Activated CD8-positive, alpha-beta memory T cell treated with anti-CD3 and anti-CD28 coated beads for 4 hours (primary cell): ENCODE results near the gene CDH18.
"Not testable (repeated sequence)": the region's sequence is repeated elsewhere in the genome, so short reads cannot be mapped to it uniquely, and the experiment has no call there.

Experiments
- DNase-seq, 2 donors: peaks; one replicate each; pipeline ENCODE4 v3.0.0-alpha.2; 2020; ENCODE audit warnings: low read depth in 2 of 2

Gene CDH18

GRCh38 chr5:19862711-19863110, 125.3 kb downstream of the CDH18 start:
- no peak for DNase-seq

GRCh38 chr5:19859020-19859419, 129.0 kb downstream of the CDH18 start:
- DNase-seq, result no peak

GRCh38 chr5:19855931-19856330, 132.1 kb downstream of the CDH18 start:
- no peak for DNase-seq

GRCh38 chr5:19855453-19855852, 132.5 kb downstream of the CDH18 start:
- DNase-seq, result no peak

DNA sequence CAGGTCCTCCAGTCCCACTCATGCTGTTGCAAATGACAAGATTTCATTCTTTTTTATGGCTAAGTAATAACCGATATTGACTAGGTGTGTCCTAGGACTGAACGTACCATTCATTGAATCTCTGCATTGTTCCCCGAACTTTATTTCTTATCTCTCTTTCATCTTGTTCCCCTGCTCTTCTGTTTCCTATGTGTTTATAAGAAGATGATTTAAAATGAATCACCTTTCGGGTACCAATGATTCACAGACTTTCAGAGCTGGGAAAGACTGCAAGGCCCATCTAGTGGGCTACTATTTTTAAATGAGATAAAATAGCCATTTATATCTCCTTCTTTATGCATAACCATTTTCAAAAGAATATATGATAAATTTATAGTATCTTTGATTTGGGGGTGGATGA, 133.0 kb downstream of the CDH18 start:
- DNase-seq, result no peak

- no peak for DNase-seq
Measured at GRCh38 chr5:19853616-19854240, 134.3 kb downstream of the CDH18 start.

DNA sequence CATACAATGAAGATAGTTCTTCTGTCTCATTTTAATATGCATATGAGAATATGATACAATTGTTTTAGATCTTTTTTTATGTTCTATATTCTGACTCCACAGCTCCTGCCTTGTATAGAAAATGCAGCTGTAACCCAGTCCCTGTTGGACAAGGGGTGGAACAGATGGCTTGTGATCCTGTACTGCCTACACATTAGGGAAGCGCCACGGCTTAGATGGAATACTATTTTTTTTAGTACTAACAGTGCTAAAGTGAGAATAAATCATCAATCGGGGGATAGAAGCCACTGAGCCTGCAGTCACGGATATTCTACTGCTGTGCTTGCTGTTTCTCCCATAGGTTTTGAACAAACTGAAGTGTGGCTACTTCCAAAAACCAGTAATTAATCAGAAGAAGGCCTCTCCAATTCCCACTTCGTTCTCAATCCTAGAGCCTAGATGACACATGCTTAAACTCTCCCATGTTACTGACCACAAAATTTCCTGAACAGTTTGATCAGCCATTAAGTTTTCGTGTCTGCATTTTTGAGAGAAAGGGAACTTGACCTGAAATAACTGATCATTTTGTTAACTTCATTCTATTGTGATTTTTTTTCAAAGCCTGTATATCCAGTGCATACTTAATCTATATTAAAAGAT, 150.3 kb downstream of the CDH18 start:
- DNase-seq, result no peak

DNA sequence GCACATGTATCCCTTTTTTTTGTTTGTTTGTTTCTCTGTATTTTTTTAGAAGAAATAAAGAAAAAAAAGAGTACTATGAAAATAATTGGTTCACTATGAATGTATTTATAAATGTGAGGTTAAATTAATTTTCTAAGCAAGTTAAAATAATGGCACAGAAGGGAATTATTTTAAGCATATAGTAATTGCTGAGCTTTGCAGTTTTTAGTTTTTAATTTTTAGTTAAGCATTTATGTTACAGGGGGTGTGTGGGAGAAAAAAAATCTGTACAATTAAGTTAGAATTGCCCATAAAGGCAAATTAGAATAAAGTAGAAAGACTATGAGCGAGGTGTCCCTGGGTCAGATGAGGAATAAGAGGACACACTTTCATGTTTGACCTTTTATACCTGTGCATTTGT, 152.6 kb downstream of the CDH18 start:
- no peak for DNase-seq

DNA sequence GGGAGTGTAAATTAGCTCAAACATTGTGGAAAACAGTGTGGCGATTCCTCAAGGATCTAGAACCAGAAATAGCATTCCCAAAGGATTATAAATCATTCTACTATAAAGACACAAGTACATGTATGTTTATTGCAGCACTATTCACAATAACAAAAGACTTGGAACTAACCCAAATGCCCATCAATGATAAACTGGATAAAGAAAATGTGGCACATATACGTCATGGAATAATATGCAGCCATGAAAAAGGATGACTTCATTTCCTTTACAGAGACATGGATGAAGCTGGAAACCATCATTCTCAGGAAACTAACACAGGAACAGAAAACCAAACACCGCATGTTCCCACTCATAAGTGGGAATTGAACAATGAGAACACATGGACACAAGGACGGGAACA, 175.3 kb downstream of the CDH18 start:
- not testable (repeated sequence) for DNase-seq

DNA sequence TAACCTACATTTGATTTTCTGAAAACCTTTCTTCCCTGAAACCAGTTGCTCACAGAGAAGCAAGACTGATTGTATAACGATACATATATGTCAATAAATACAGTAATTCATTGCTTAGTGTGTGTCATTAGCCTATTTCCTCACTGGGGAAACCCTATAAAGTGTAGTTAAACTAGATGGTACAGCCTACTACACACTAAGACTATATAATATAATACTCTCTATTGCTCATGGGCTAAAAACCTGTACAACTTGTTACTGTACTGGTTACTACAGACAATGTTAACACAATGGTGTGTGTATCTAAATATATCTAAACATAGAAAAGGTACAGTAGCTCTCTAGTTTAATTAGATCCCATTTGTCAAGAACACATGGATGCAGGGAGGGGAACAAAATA, 181.2 kb downstream of the CDH18 start:
- no peak for DNase-seq

DNA sequence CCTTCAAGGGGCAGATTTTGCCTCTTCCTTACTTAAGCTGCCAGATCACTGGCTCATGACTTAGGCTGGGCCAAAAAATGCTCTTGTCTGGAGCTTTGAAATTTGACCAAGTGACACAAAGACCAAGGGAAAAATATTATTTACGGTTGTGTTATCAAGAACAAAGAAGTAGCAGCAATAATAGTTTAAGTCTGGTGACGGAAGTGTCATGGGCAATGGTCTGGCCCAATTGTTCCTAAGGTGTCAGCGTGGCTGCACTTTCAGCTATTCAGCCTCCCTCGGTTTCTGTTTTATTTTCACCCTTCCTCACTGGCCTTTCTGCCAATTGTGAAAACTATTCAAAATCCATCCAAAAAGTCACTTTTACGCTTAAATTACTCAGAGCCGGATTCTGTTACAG, 185.3 kb downstream of the CDH18 start:
- DNase-seq, result no peak

GRCh38 chr5:19795218-19795617, 192.8 kb downstream of the CDH18 start:
- no peak for DNase-seq

DNA sequence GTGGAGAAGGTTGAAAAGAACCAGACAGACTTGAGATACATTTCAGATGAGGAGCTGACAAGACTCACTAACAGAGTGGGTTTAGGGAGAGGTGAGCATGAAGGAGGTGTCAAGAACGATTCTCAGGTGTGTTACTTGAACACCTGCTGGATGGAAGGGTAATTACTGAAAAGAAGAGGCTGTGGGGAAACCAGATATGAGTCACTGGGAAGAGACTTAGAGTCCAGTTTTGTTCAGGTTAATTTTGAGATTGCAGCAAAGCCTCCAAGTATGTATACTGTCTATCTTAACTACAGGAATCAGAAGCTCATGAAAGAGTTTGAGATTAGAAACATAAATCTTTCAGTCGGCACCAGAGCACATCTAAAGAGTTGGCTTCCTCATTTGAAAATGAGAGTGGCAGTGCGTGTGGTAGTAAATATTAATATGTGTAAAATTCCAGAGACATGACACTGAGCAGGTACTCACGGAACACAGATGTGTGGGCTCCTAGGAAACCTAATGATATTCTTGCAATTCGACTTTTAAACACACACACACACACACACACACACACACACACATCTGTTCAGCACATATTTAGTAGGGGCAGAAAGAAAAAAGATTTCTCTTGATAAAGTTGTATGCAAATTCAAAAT, 197.1 kb downstream of the CDH18 start:
- DNase-seq, result no peak

DNA sequence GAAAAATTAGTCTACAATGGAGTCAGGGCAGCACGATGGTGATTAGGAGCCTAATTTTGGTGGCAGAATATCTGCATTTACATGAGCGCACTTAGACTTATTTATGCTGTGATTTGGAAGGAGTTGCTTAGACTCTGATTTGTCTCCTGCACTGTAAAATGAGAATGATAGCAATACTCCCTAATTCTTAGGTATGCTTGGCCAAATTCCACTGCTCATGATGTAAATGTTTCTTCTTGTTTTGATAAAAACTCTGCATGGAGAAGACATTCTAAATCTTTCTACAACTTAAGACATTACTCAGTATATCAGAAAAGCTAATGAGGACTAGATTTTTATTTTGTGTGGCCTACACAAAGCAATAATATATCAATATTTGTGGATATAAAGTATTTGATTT, 205.4 kb downstream of the CDH18 start:
- no peak for DNase-seq

DNA sequence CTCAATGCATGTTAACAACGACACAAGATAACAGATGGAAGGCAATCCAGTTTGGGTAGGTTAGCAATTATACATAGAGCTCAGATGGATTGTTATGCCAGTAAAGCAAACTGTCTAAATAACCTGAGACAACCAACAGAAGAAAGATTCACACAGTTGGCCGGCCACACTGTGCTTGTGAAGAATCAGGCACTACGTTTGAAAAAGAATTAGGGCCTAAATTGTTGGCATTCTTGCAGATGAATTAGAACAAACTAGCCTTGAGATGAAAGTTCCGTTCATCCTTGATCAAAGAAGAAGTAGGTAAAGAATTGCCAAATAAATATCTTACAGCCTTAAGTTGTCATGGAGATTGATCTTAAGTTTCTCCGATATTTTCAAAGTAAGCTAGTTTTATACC, 210.6 kb downstream of the CDH18 start:
- DNase-seq, result no peak

- DNase-seq, result not testable (repeated sequence)
Measured at GRCh38 chr5:19776886-19777285, 211.1 kb downstream of the CDH18 start.

GRCh38 chr5:19771174-19771835, 216.7 kb downstream of the CDH18 start:
- DNase-seq, result no peak

- DNase-seq, result no peak
Measured at GRCh38 chr5:19770396-19770795, 217.6 kb downstream of the CDH18 start.

DNA sequence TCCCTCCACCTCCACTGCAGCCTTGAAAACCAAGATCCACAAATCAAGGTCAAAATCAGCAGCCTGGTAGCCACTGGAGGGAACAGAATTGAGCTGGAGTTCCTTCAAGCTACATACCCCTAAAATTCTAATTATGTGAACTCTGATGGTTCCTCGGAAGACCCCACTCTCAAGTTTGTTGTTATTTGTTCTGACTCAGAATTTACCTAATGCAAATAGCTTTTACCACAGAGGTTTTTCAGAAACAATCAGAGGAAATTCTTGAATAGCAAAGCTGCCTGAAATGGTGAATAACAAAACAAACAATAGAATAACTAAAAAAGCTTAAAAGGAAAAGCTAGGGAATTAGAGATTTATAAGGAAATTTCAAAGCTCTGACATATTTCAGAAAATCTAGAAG, 220.0 kb downstream of the CDH18 start:
- no peak for DNase-seq

GRCh38 chr5:19753579-19753978, 234.4 kb downstream of the CDH18 start:
- no peak for DNase-seq

GRCh38 chr5:19751326-19751725, 236.7 kb downstream of the CDH18 start:
- no peak for DNase-seq

DNA sequence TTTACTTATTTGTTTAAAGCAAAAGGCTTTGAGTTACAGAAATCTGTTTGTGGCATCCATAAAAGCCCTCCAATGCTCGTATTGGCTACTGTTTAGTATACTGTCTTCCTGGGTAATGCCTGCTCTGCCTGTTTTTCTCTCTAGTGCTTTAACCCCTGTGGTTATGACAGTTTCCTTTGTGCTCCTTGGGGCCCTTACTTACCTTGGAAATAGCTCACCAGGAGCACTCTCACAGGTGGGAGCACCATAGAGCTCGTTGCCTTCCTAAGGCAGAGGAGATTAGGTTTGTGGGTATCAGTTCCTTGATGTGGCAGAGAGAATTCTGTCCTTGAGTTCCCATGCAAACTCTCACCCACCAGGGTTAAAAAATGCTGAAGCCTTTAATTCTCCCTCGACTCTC, 242.8 kb downstream of the CDH18 start:
- no peak for DNase-seq

DNA sequence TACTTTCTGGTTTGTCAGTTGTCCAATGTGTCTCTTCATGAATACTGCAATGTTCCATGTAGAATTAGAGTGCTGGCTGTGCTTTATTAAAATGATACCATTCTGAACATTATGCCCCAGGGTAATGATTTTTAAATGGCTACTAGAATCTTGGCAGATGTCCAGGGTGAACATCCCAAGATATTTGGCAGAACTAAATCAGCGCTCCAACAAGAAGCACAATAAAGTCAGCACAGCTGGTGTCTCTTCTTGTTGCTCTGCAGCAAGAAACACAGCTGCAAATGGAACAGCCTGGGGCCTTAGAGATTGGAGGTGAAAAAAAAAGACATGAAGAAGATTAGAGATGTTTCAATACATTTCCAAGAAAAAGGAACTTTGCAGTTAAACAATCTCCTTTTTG, 248.3 kb downstream of the CDH18 start:
- no peak for DNase-seq
